Heart right ventricle (tissue), 16 donors: Measurements from ENCODE around the gene RAB3D. TPM values are rescaled to one million over a fixed set of nuclear protein-coding genes. Genes with fewer than 3 reads are reported as not detected.
"Not testable (repeated sequence)": the region's sequence is repeated elsewhere in the genome, so short reads cannot be mapped to it uniquely, and the experiment has no call there.

Source experiments
- ATAC-seq, 8 donors: fragments of 200-7000 bp; cut with Tn5 transposase; one replicate each; pipeline ENCODE4 v1.9.1; 2020; ENCODE audit warnings: mild to moderate bottlenecking in 8 of 8, moderate library complexity in 8 of 8, moderate number of reproducible peaks in 1 of 8
- DNase-seq, 2 donors: peaks; one replicate each; pipeline ENCODE4 v3.0.0-alpha.2; 2020
- H3K27ac ChIP-seq, 10 donors: fragments of 200-600 bp; sonication (generic) in 2 of 10; one replicate each; pipeline versions ENCODE4 v1.5.0 to v1.8.0; 2020 to 2022; ENCODE audit warnings: mild to moderate bottlenecking in 3 of 10
- H3K27me3 ChIP-seq, 7 donors: fragments of 200-600 bp; one replicate each; pipeline ENCODE4 v1.8.0; 2021 to 2022; ENCODE audit warnings: mild to moderate bottlenecking in 2 of 7
- H3K36me3 ChIP-seq, 9 donors: fragments of 200-600 bp; sonication (generic) in 1 of 9; one replicate each; pipeline versions ENCODE4 v1.5.0 to v1.8.0; 2020 to 2022; ENCODE audit warnings: mild to moderate bottlenecking in 2 of 9
- H3K4me1 ChIP-seq, 9 donors: fragments of 200-600 bp; sonication (generic) in 1 of 9; one replicate each; pipeline versions ENCODE4 v1.5.0 to v1.8.0; 2020 to 2022; ENCODE audit warnings: mild to moderate bottlenecking in 4 of 9
- H3K4me3 ChIP-seq, 10 donors: fragments of 200-600 bp; sonication (generic) in 2 of 10; one replicate each; pipeline versions ENCODE4 v1.5.0 to v1.8.0; 2020 to 2022; ENCODE audit warnings: mild to moderate bottlenecking in 7 of 10, moderate library complexity in 2 of 10
- H3K9me3 ChIP-seq, 11 donors: fragments of 200-600 bp in 10 of 11; sonication (generic) in 2 of 11; one replicate each; pipeline versions ENCODE4 v1.5.0 to v1.8.0; 2013 to 2022; ENCODE audit warnings: mild to moderate bottlenecking in 2 of 11, control low read depth in 1 of 11, moderate library complexity in 1 of 11
- WGBS, 2 donors: extraction: QIAGEN DNeasy Blood & Tissue Kit; methylation state at CpG; one replicate each; pipeline ENCODE4 v1.1.7; 2013; ENCODE audit warnings: inconsistent platforms in 1 of 2; 5-methylcytosine and 5-hydroxymethylcytosine counted together
- intact Hi-C, 10 donors: fragments of 100-400 bp; cut with DNase I; formaldehyde crosslinking; loops; one replicate each; pipeline versions ENCODE4 v1.11.1 to v1.14.2; 2022
- polyA plus RNA-seq, 2 donors: library from polyadenylated mRNA; stranded (reverse); fragments of 200-250 nt; gene quantifications; one replicate each; pipeline ENCODE4 v1.2.3, GENCODE V29; 2013
- total RNA-seq, 10 donors: library from RNA; stranded (reverse); fragmentation: NEBNext Ultra II Directional in 3 of 10; extraction: Animal tissue kit (Norgen Biotek cat#: 25700) in 3 of 10; gene quantifications; one replicate each; pipeline versions ENCODE4 v1.2.1 to v1.2.4, GENCODE V29; 2021 to 2023
- TF ChIP-seq, protein P1 (sequence below), 9 donors: fragments of 200-600 bp; sonication (generic) in 2 of 9; IDR thresholded peaks; one replicate each; pipeline versions ENCODE4 v1.5.0 to v1.8.0; 2021 to 2022; ENCODE audit warnings: antibody characterized with exemption in 9 of 9, mild to moderate bottlenecking in 5 of 9, moderate library complexity in 1 of 9
- donor health status: Arrhythmogenic right ventricular cardiomyopathy.
- donor health status: ischemic (EF 13 %, LVEDD 7.1; RV severe dilation, severe dysfunction).
- donor health status: healthy with polysubstance abuse.
- donor health status: DM: no; HTN: yes; CAD: no.
- donor health status: DM: no; HTN: no; CAD: no.
- donor health status: ischemic (EF 25% LVEDD 6.9; RV normal size, moderate dysfunction).
- donor health status: ischemic (EF 25% LVEDD 5.7; RV mildly dilated, moderate dysfunction).
- donor health status: healthy.
- donor health status: DM: yes; HTN: yes; CAD: no.
- donor health status: Ischemic cardiomyopathy.
- donor health status: ischemic (EF 35%, LVEDD 5.7; RV mildly dilated, moderate dysfunction).
- donor health status: nonischemic (EF 11% LVEDD 7.7; RV severe dilation, severe dysfunction).
- donor health status: DM: yes; HTN: yes; CAD: no.
- donor health status: PGD.
- donor health status: ischemic (EF 29% LVEDD 5.4; RV normal size, mild dysfunction).
- donor health status: nonischemic (EF 23%, LVEDD 6.1; RV moderate dilation, normal function).

Gene RAB3D
- total and polyA plus RNA-seq, 12 donors = 2.7 to 11.6 (median 6.0) TPM

DNA sequence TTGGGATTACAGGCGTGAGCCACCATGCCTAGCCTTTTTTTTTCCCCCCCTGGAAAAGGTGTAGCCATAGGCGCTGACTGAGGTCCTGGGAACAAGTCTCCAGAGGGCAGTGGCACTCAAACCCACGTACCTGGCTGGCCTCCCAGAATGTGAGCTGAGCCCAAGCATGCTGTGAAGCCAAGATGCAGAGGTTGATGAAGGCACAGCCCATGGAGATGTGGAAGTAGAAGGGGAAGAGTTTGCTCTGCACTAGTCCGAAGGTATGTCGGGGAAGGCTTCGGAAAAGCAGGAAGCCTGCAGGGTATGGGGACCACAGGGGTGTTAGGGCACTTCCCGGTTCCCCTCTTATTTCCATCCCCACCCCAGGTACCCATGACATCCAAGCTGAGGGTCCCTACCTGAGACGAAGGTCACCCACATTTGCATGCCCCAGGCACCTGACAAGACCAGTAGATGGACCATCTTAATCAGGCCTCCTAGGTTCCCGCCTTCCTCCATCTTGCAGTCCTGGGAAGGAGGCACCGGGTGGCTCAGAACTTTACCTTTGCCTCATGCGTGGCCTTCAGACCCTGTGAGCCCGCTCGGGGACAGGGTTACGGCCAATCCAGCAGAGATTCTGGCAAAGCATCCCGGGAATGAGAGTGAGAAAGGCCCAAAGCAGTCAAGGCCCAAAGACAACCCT lies 5.8 kb upstream of the RAB3D start:
- Histone ChIP-seq H3K27me3 (no peaks in the 10 kb centered on the region), H3K36me3 (peaks cover 0 to 24% (median 5%) of the 10 kb centered on the region in 9 donors), H3K27ac (peak overlapping the region in 9 of 10 donors; percentile 72 to 90 (median 83)), H3K4me1 (peaks cover 6 to 32% (median 25%) of the 10 kb centered on the region in 9 donors), H3K9me3 (peaks cover 0 to 12% (median 0%) of the 10 kb centered on the region in 11 donors), H3K4me3 (peak overlapping the region; percentile 44 to 92 (median 68))
- peak in 1 of 8 donors; percentile 1 for ATAC-seq
- TF ChIP-seq, protein P1, sequence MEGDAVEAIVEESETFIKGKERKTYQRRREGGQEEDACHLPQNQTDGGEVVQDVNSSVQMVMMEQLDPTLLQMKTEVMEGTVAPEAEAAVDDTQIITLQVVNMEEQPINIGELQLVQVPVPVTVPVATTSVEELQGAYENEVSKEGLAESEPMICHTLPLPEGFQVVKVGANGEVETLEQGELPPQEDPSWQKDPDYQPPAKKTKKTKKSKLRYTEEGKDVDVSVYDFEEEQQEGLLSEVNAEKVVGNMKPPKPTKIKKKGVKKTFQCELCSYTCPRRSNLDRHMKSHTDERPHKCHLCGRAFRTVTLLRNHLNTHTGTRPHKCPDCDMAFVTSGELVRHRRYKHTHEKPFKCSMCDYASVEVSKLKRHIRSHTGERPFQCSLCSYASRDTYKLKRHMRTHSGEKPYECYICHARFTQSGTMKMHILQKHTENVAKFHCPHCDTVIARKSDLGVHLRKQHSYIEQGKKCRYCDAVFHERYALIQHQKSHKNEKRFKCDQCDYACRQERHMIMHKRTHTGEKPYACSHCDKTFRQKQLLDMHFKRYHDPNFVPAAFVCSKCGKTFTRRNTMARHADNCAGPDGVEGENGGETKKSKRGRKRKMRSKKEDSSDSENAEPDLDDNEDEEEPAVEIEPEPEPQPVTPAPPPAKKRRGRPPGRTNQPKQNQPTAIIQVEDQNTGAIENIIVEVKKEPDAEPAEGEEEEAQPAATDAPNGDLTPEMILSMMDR (IDR thresholded peaks at IDR 0.05) = no peak
- WGBS, 2 donors = 50 to 52% methylated on average over 15 of the region's 15 CpGs
- no peak for DNase-seq
- intact Hi-C loops = loop anchor here in 2 of 10 donors (10.0 kb wide), 2 partner anchors 50 to 210 kb away; partner anchors contain the start of gene TSPAN16 (in 1 of the 2)

DNA sequence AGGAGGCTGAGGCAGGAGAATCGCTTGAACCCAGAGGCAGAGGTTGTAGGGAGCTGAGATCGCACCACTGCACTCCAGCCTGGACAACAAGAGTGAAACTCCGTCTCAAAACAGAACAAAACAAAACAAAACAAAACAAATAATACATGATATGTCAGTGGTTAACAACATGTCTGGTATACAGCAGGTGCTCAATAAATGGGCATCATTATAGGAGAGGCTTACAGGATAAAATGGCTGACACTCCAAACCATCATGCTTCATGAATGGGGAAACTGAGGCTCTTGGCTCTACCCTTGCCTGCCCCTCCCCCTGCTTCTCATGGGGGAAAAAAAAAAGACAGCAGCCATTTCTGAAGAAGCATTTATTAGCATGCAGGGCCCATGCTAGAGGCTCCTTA lies 3.0 kb upstream of the RAB3D start:
- intact Hi-C loops = loop anchor here in 3 of 10 donors (5.0 to 10.0 kb wide), 3 partner anchors 45 to 208 kb away; partner anchors contain the start of gene TSPAN16 (in 2 of the 3)
- TF ChIP-seq, protein P1 (IDR thresholded peaks at IDR 0.05) = no peak
- H3K4me3 ChIP-seq = no peak overlapping the region
- H3K9me3 ChIP-seq = no peaks in the 10 kb centered on the region
- DNase-seq (no peak), ATAC-seq (no peak)
- no peaks in the 10 kb centered on the region for H3K27me3 ChIP-seq
- peaks cover 0 to 25% (median 5%) of the 10 kb centered on the region in 9 donors for H3K36me3 ChIP-seq
- 97 to 98% methylated on average over 3 of the region's 3 CpGs for WGBS, 2 donors
- H3K27ac ChIP-seq = no peak overlapping the region
- H3K4me1 ChIP-seq = peaks cover 10 to 57% (median 35%) of the 10 kb centered on the region in 9 donors

DNA sequence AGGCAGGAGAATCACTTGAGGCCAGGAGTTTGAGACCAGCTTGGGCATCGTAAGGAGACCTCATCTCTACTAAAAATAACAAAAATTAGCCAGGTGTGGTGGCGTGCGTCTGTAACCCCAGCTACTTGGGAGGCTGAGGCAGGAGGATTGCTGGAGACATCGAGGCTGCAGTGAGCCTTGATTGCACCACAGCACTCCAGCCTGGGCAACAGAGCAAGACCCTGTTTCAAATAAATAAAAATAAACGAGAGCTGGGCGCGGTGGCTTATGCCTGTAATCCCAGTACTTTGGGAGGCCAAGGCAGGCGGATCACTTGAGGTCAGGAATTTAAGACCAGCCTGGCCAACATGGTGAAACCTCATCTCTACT lies 626 bp upstream of the RAB3D start:
- ATAC-seq = not testable (repeated sequence)
- H3K4me3 ChIP-seq = peak overlapping the region in 9 of 10 donors; percentile 58 to 84 (median 81)

DNA sequence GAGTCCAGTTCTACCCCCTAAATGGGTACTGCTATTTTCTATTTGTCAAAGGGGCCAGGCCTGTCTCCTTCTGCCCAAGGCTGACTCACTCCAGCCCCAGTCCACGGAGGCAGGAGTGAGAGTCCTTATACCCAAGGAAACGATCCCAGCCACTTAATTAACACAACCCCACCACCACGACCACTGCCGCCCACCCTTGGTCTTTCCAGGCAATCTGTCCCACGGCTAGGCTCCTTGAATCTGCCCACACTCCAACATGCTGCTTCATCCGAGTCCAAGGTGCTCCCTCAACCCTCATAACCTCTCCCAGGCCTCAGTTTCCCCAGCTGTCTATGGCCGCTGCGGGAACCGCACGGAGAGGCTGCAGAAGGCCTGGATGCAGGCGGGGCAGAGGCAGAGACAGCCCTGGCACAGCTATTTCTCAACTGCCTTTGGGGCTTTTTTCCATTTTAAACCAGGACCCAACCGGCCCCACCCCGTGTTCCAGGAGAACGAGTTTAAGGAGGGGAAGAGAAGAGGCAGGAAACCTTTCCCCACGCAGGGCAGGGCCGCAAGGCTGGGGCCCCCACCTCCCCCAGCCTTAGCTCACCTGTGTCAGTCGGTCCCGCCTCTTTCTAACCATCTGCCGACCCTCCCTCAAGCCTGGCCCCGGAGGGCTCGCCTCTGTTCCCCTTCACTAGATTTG lies 746 bp downstream of the RAB3D start:
- 39 to 40% methylated on average over 21 of the region's 21 CpGs for WGBS, 2 donors
- Histone ChIP-seq H3K27me3 (no peaks in the 10 kb centered on the region), H3K4me3 (peak overlapping the region; percentile 58 to 84 (median 81)), H3K9me3 (no peaks in the 10 kb centered on the region), H3K36me3 (peaks cover 0 to 62% (median 26%) of the 10 kb centered on the region in 9 donors), H3K27ac (peak overlapping the region; percentile 23 to 91 (median 82)), H3K4me1 (peaks cover 3 to 38% (median 11%) of the 10 kb centered on the region in 9 donors)
- ATAC-seq (peak; percentile 7 to 31 (median 20)), DNase-seq (no peak)
- intact Hi-C loops = loop anchor here in 3 of 10 donors (1.0 to 5.0 kb wide), 4 partner anchors 28 to 43 kb away; partner anchors contain the start of genes SWSAP1 (in 1 of the 3) and TSPAN16 (in 1 of the 3)
- TF ChIP-seq, protein P1 (IDR thresholded peaks at IDR 0.05) = no peak

More for the DNA sequence above, 626 bp upstream of the RAB3D start:
- Histone ChIP-seq H3K4me1 (peaks cover 6 to 52% (median 25%) of the 10 kb centered on the region in 9 donors), H3K27ac (peak overlapping the region; percentile 17 to 91 (median 82)), H3K36me3 (peaks cover 0 to 48% (median 15%) of the 10 kb centered on the region in 9 donors)
- 89 to 91% methylated on average over 8 of the region's 8 CpGs for WGBS, 2 donors
- H3K9me3 ChIP-seq, DNase-seq, H3K27me3 ChIP-seq: not testable (repeated sequence)
- intact Hi-C loops = loop anchor here in 3 of 10 donors (5.0 to 10.0 kb wide), 3 partner anchors 43 to 205 kb away; partner anchors contain the start of gene TSPAN16 (in 2 of the 3)
